CD4-positive, alpha-beta T cell treated with Interleukin-4 for 4 hours (primary cell): Measurements from ENCODE around the gene IRF1.

Experiments
- DNase-seq: peaks from one replicate; pipeline ENCODE4 v3.0.0-alpha.2; 2020

IRF1 gene

DNA sequence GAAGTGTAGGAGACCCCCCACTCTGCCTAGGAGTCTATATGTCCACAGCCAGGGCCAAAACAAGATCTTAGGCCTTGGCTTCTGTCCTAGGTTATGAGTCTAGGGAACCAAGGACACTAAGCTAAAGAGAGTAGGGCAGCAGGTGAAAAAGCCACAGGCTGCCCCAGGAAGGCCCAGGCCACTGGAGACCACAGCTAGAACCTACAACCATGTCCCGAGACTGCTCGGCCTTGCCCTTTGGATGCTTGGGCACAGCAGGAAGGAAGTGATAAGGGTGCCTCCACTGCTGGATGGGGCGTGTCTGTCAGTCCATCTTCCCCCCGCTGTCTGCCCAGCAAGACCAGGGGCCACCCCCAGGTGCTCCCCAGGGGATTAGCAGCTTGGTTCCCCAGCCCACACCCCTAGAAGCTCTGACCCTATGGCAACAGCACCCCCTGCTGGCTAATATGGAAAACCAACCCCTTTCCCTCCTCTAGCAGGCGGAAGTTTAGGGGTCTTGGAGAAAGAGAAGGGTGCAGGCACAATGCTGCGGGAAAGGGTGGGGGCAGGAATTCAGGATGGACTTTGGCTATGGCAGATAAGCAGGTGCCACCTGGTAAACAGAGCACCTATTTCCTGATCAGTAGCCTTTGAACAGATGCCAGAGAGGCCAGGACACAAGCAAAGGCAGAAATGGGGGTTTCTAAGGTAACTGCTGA, 10.5 kb upstream of the IRF1 start:
- DNase-seq = peak; percentile 78

DNA sequence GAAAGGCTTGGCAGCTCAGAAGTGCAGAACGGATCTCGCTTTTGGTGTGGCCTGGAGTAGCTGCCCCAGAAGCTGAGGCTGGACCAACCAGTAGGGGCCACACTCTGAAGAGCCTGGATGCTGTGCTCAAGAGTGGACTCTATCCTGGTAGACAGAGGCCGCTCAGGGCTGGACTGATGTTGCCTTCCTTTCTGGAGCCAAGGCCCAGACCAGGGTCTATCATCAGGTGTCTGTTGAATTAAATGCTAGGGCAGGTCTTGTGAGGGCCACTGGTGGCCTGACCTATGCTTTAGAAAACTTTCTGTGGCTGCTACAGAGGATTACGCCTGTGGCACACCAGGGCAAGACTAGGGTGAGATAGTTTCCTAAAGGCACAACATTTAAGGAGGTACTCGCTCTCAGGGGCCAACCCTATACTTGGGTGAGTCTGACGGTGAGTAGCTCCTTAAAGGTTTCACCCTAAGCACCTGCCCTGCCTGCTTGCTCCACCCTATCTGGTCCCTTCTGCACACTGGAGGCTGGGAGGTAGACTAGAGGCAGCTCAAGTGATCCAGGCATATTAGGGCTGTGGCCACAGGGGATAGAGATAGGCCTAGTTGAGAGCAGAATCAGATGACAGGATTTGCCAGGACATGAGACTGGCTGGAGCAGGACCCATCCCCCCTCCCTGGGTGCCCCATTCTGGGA, 9.8 kb upstream of the IRF1 start:
- no peak for DNase-seq

DNA sequence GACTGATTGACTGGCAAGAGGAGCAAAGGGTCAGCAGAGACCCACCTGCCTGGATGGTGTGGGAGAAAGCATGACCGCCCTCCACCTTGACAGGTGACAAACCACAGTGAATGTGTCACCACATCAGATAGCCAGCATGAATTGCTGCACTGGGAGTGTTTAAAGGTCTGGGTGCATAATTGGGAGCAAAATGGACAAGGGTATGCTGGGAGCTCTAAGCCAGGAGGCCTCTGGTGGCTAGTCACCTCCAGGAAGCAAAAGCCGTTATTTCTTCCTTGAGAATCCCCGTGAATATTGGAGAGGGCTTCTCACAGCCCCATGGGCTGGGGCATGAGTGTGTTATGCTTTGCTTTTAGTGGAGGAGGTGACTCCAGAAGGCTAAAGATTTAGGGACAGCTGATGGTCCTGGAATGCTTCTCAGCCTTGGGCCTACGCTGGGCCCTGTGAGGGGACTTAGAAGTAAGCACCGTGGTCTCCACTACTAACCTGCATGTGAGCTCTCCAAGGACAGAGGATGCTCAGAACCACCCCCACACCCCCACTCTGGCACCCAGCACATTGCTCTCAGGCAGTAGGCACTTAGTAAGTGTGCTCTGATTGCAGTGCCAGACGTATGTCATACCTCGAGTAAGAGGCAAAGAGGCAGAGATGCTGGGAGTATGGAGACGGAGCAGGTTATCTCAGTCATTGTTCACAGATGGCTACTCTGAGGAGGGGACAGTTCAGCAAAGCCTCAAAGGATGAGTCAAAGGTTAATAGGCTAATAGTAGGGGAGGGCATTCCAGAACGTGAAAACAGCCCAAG, 9.1 kb upstream of the IRF1 start:
- DNase-seq = no peak

DNA sequence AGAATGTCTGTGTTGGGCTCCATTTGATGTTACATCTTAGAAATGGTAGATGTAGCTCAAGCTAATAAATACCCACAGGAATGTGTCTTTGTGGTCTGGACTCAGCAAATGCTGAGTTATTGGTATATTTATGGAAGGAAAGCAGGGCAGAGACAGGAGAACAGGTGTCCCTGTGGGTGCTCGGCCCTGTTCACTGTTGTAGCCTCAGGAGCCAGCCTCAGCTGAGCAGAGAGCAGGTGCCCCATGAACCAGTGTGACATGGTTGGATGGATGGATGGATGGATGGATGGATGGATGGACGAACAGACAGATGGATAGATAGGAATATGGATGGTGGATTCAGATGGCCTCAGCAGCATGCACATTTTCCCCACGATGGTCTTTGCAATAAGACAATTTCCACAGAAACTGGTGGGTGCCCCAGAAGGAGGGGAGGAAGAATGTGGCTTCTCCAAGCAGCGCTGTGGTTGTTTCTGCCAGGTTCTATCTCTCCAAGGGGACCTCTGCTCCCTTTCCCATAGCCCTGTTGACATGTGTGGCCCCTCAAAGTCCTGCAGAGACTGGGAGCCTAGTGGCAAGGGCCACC, 8.2 kb upstream of the IRF1 start:
- DNase-seq = no peak

DNA sequence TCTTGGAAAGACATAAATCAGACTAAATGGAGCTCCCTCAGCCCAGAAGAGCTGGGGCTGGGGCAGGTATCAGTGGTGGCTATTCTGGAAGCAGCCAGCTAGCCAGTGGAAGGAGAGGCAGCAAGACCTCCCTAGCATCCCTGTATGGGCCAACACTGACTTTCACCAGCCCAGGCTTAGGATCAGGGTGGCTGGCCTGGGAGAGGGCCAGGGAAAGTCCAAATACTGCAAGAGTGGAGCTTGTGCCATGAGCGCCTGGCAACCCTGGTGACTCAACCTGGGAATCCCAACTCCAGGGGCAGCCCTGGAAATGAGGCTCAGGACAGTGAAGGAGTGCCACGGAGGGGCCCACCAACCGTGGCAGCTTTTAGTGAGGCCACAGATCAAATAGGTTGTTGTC, 7.6 kb upstream of the IRF1 start:
- no peak for DNase-seq

DNA sequence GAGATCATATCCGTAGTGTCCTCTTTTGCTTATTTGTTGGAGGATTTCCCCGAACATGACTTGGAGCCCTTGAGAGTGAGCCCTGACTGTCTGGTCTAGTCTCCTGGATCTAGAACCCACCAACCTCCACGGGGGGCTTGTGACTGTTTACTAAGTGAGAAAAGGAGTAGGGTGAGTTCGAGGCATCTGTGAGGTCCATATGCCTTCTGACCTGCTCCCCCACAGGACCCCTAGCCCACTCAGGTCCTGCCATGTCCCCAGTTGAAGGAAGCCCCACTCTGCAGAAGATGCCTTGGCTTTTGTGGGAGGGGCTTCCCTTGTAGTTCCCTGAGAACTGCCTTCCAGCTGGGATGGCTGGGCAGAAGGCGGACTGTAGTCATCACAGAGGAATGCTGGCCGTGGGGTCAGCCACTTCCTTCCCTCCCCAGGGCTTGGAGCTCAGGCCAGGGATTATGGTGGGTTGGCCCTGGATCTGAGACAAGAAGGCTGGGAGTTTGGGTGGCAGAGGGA, 7.0 kb upstream of the IRF1 start:
- DNase-seq = no peak

DNA sequence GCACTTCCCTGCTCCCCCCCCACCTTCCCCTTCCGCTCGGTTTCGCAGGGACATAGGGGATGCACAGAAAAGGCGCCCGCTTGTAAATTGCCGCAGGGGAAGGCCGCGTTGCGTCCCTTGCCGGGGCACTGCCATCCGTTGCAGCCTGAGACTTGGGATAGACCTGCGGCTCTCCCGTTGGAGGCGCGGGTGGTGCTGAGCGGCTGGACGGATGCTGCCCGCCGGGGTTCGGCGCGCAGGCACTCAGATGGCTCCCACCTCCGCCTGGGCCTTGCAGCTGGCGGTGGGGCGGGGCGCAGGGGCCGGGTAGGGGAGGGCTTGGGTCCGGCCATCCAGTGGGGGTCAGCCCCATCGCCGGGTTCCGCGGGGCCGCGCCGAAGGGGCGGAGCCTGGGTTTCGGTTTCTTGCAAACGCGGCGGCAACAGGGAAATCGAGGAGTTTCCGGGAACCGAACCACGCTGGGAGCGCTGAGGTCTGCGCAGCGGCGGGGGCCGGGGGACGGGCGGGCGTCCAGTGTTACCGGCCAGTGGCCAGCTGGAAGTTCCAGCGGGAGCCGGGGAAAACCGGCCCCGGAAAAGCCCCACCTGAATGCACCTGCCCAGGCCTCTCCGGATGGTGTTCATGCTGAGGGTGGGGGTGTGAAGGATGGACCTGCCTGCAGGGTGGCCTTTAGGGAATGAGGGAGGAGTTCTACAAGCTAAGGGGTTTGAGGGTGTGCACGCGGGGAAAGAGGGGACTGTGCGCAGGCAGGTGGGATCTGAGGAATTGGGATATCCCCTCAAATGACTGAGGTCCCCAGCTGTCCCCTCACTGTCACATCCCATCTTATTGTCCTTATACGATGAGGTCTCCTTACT, 6.3 kb upstream of the IRF1 start:
- no peak for DNase-seq

DNA sequence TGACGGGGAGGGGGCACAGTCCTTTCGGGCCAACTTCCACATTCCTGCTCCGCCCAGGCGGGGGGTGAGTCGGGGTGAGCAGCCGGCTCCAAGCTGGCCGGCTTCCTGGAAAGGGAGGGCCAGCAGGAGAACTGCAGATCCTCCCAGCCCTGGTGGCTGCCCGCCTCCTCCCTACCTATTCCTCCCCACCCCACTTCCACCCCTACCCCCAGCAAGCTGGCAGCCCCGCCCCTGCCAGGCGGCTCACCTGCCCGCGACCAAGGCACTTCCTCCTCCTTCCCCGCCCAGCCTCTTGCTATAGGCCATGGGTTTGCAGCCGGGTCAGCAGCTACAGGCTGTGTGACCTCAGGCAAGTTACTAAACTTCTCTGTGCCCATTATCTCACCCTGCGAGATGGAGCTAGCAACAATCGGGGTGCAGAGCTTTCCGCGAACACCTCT, 5.6 kb upstream of the IRF1 start:
- DNase-seq = peak; percentile 92

DNA sequence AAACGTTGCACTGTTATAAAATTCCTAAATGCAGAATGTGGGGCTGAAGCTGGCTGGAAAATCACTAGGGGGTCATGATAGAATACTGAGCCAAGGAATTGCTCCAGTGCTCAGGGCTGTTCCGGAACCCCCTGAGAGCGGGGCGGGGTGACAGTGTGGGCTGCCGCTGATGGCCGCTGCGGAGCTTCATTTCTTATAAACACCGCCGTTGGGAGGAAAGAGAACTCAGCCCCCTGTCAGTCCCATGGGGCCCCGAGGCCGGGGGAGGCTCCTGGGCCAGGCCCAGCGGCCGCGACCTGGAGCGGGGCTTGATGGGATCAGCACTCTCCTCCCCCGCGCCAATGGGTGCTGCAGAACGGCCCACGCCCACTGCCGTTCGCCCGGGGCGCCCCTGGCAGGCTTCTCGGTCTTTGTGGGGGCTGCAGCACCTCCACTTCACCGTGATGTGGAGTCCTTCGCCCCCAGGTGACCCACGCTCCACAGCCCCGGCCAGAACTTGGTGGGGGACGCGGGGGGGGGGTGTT, 5.2 kb upstream of the IRF1 start:
- peak; percentile 57 for DNase-seq

DNA sequence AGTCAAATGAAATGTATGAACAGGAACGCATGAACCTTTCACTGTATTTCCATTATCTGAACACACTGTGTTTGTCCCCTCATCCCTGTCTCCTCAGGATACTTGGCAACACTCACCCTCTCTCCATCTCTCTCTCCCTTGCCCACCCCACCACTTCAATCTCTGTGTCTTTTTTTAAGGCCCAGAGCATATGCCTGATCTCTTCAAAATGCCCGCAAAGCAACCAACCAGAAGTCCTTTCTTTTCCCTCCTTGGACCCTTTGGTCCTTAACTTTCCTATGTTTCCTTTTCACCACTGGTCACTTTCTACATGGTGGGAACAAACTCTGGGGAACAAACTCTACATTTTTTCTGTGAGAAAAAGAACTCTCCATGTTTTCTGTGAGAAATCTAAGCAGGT, 3.2 kb upstream of the IRF1 start:
- no peak for DNase-seq

DNA sequence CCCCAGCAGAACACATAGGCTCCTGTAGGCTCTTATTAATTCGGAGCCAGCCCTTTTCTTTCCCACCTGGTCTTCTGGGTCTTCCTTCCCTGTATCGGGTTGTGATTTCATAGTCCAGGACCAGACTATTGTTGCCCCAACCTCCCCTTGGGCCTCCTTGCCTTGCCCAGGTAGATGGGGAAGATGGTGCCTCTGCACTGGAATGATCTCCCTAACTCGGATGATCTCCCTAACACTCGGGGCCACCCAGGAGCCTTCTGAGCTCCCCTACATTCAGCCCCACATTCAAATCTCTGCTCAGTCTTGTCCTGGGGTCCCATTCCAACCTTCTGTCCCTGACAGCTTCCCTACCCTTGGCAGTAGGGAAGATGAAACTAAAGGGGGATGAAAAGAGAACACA, 2.7 kb upstream of the IRF1 start:
- no peak for DNase-seq

DNA sequence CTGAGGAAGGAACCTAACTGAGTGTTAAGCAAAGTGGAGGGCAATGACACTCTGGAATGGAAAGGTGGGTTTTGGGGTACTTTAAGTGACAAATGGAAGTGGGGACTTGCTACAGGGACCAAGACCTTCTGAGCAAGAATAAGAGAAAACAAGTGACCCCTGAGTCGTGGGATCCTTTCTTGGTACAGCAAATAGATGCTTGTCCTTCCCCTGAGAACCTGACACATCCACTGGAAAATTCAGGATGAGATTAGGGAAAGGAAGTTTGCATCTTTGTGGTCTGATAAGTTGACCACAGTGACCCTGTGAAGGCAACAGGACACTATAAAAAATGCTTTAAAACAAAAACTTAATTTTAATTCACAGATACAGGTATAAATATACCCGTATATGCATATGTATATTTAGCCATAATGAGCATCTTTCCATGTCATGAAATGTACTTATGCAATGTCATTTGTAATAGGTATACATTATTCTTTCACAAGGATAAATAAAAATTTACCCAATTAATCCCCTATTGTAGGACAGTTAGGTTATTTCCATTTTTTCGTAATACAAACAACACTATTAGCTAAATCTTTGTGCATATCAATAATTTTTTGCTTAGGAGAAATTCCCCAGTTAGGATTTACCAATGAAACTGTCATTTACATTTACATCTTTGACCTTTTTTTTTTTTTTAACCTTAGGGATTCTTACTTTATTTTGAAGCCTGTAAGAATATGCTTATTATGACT, 2.0 kb upstream of the IRF1 start:
- DNase-seq = no peak

DNA sequence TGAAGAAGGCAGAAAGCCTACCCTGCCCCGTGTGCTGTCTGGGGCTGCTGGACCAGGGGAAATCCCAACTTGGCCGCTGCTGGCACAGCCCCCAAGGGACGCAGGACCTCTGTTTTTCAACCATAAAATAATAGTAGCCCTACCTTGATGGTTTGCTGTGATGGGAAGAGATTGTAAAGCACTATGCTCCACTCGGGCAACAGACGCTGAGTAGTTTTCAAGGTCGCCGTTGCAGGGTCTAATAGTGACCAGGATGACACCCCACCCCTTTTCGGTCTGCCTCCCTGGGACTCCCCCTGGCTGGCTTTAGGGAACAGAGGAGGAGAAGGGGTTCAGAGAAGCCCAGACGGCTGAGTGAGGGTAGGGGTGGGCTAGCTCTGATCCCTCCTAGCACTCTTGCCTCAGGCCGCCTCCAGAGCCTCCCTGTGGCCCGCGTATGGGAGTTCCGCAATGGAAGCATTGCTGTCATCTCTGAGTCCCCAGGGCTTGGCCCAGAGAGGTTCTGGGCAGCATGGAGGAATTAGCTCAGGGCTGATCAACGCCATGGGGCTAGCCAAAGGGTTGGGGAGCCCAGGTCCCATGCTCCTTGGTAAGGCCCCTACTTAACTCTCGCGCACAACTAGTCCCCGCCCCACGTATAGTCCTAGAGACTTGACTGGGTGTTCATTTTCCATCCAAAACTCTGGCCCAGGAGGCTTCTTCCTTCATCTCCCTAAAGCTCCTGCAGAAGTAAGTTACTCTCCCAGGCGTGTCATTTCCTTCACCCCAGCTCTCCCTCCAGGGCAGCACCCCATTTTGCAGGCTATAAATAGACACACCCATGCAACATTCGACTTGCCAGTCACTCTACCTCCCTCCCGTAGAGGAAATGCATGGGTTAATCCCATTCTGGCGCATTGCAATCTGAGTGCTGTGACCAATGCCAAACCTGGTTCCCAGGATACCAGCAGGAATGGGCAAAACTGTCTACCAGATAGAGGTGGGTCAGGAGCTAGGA, 1.1 kb upstream of the IRF1 start:
- no peak for DNase-seq

DNA sequence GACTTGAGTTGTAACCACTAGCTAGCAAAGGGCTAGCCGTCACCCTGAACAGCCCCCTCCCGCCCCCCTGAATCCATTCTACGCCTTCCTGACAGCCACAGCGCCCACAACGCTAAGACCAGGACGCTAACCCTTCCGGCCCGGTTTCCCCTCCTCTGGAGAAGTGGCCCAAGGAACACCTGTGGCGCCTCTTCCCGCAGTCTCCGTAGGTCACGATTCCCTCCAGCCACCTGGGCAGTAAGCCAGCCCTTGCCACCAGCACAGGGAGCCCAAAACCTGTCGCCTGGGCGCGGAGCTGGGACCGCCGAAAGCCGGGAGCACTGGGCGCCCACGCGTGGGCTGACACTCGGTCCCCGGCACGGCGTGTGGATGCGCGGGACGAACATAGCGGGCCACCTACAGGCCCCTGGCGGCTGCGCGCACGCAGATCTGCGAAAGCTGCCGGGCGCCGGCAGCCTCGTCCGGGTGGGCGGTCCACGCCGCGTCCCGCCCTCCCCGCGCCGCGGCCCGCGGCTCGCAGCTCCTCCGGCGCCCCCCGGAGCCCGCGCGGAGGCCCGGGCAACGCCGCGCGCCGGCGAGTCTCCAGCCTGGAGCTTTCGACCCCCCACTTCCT, 596 bp downstream of the IRF1 start:
- no peak for DNase-seq

DNA sequence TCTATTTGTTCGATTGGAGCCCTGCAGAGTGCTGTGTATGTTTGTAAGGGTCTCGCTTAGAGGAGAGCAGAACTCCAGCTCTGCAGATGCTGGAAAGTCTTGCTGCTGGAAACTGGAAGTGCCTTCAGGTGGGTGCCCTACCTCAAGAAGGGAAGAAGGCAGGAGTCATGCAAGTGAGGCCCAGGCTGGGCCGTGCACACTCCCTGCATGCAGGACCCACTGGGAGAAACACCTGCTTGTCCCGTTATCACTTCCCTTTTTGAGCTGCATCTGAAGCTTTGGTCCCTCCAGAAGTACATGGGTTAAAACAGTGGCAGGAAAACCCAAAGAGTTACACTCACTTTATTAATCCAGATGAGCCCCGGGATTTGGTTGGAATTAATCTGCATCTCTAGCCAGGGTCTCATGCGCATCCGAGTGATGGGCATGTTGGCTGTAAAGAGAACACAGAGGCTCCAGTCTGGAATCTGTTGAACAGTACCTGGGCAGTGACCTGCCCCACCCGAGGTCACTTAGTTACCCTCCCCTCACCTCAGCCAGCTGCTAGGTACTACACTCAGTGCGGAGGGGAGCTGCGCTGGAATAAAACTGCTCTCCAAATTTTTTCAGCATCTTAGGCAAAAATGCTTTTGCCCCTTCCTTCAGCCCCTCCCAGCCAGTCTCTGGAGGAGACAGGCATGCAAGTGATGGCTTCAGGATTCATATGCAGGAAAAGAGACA, 1.4 kb downstream of the IRF1 start:
- no peak for DNase-seq

DNA sequence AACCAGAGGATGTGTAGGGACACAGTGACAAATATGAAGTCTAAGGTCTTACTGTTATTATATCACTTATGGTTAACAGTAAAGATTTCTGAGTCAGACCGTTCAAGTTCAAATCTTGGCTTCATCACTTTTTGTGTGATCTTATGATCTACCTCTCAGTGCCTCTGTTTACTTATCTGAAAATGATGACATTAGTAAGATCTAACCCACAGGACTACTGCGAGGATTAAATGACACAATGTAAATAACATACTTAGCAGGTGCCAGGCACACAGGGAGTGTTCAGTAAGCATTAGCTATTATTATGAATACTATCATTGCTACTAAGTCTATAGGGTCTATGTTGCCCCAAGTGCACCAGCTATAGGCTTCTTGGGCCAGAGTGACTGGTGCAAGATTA, 2.0 kb downstream of the IRF1 start:
- DNase-seq = no peak

DNA sequence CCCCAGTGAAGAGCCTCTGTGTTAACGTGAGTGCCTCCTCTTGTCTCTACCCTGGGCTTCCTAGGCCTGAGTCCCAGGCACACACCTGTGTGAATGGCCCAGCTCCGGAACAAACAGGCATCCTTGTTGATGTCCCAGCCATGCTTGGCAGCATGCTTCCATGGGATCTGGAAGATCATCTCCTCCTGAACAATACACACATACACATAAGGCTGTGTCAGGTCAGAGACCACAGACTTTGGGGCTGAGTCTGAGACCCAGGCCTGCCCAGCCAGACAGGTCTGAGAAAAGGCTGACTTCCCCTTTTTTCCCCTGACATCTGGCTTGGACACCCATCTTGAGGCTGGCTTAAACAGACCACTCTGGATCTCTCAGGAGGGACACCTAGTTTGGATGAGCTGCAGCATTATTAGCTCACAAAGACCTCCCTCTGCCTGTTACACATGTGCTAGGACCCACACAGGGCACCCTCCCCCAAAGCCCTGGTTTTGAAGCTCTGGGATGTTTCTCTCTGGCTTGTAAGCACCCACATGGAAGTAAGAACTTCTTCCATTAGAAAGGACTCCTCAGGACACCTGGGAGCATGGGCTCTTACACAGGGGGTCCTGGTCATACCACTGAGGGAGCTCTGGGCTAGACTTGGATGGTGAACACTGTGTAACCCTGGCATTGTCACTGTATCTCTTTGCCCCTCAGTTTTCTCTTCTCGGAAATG, 2.6 kb downstream of the IRF1 start:
- no peak for DNase-seq

DNA sequence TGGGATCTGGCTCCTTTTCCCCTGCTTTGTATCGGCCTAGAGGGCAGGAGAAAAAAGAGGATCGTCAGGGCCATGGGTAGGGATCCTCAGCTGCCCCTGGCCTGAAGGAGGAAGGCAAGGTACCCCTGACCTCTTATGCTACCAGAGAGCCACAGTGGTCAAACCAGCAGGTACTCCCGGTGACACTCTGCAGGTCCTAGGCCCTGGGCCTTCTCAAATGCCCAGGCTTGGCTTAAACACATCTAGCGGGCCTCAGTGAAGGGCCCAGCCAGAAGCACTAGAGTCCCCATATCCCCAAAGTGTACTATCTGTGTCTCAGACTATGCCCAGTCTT, 3.5 kb downstream of the IRF1 start:
- DNase-seq = no peak
